ENCODE results near the gene PLCL2.
"Not testable (repeated sequence)": the region's sequence is repeated elsewhere in the genome, so short reads cannot be mapped to it uniquely, and the experiment has no call there.

PLCL2 gene

GRCh38 chr3:17081520-17081919, 196.8 kb downstream of the PLCL2 start:
- peak; percentile 79 for FAIRE-seq

GRCh38 chr3:17087509-17087908, 202.8 kb downstream of the PLCL2 start:
- no peak for FAIRE-seq

GRCh38 chr3:17088017-17088416, 203.3 kb downstream of the PLCL2 start:
- FAIRE-seq, result no peak

- no peak for FAIRE-seq
Observed at GRCh38 chr3:17088602-17089313, 204.0 kb downstream of the PLCL2 start.

GRCh38 chr3:17089314-17089700, 204.6 kb downstream of the PLCL2 start:
- FAIRE-seq, result no peak

GRCh38 chr3:17090280-17090983, 205.7 kb downstream of the PLCL2 start:
- FAIRE-seq, result no peak

GRCh38 chr3:17091910-17092582, 207.3 kb downstream of the PLCL2 start:
- FAIRE-seq, result no peak

- no peak for FAIRE-seq
Observed at GRCh38 chr3:17092583-17092933, 207.8 kb downstream of the PLCL2 start.

- no peak for FAIRE-seq
Observed at GRCh38 chr3:17094551-17094950, 209.8 kb downstream of the PLCL2 start.

- no peak for FAIRE-seq
Observed at GRCh38 chr3:17103579-17103978, 218.8 kb downstream of the PLCL2 start.

GRCh38 chr3:17106801-17107200, 222.0 kb downstream of the PLCL2 start:
- not testable (repeated sequence) for FAIRE-seq

GRCh38 chr3:17110660-17111396, 226.1 kb downstream of the PLCL2 start:
- no peak for FAIRE-seq

- FAIRE-seq, result no peak
Observed at GRCh38 chr3:17111586-17111985, 226.8 kb downstream of the PLCL2 start.

- FAIRE-seq, result no peak
Observed at GRCh38 chr3:17115186-17115585, 230.4 kb downstream of the PLCL2 start.

GRCh38 chr3:17116007-17116600, 231.3 kb downstream of the PLCL2 start:
- no peak for FAIRE-seq

- FAIRE-seq, result no peak
Observed at GRCh38 chr3:17118771-17119170, 234.0 kb downstream of the PLCL2 start.

GRCh38 chr3:17119201-17120072, 234.7 kb downstream of the PLCL2 start:
- FAIRE-seq, result no peak

GRCh38 chr3:17120115-17120514, 235.4 kb downstream of the PLCL2 start:
- FAIRE-seq, result no peak

- FAIRE-seq, result no peak
Observed at GRCh38 chr3:17121336-17121735, 236.6 kb downstream of the PLCL2 start.

GRCh38 chr3:17122758-17123157, 238.0 kb downstream of the PLCL2 start:
- FAIRE-seq, result no peak

- no peak for FAIRE-seq
Observed at GRCh38 chr3:17125738-17126442, 241.1 kb downstream of the PLCL2 start.

All from endometrium (tissue), 2 donors.